GM10266 (cell line): ENCODE data around the gene MTERF4.

Experiments used
- DNase-seq: peaks from one replicate; pipeline ENCODE4 v3.0.0; 2012; ENCODE audit errors: extremely low spot score
- CTCF ChIP-seq: IDR thresholded peaks from 2 replicates; pipeline ENCODE4 v1.5.1; 2012; ENCODE audit warnings: mild to moderate bottlenecking, low read depth; ENCODE audit not compliant: control insufficient read depth, insufficient read depth; ENCODE audit errors: missing control alignments

MTERF4 gene

GRCh38 chr2:241132538-241133435, 30.7 kb upstream of the MTERF4 start:
- no peak for DNase-seq

GRCh38 chr2:241131531-241131930, 29.4 kb upstream of the MTERF4 start:
- no peak for DNase-seq
- no peak for TF ChIP-seq CTCF

More at GRCh38 chr2:241132538-241133435, 30.7 kb upstream of the MTERF4 start:
- no peak for TF ChIP-seq CTCF

- DNase-seq, result no peak
- TF ChIP-seq CTCF, result no peak
These were observed 28.2 kb upstream of the MTERF4 start for GRCh38 chr2:241130316-241130715.

GRCh38 chr2:241129086-241129871, 27.2 kb upstream of the MTERF4 start:
- no peak for TF ChIP-seq CTCF
- no peak for DNase-seq

- DNase-seq, result no peak
- no peak for TF ChIP-seq CTCF
These were observed 26.2 kb upstream of the MTERF4 start for GRCh38 chr2:241128266-241128665.

- TF ChIP-seq CTCF, result no peak
- DNase-seq, result no peak
These were observed 24.7 kb upstream of the MTERF4 start for GRCh38 chr2:241126771-241127202.
